Measurements from ENCODE around the gene EFCAB14. TPM values are rescaled to one million over a fixed set of nuclear protein-coding genes. Genes with fewer than 3 reads are reported as not detected.
A peak's percentile ranks its signal among the peaks of the same experiment; 100 is the strongest.

Gene EFCAB14
- 28.5 and 44.7 TPM in 2 replicates for total RNA-seq (ENCODE audit: low replicate concordance)

- DNase-seq (ENCODE audit: low spot score): peak; percentile 96
- Histone ChIP-seq H3K36me3 (no peaks in the 10 kb centered on the region), H3K4me1 (peaks cover 24% of the 10 kb centered on the region), H3F3A (ENCODE audit: low read depth) (peaks cover 14% of the 10 kb centered on the region), H2AFZ (replicated peaks) (peak within 1 kb of the TSS; percentile 44), H3K4me2 (peak within 1 kb of the TSS; percentile 95), H3K9ac (peak within 1 kb of the TSS; percentile 84), H3K9me3 (ENCODE audit: low read depth) (no peaks in the 10 kb centered on the region), H3K4me3 (peak within 1 kb of the TSS; percentile 95), H3K27ac (no peak within 1 kb of the TSS), H3K79me2 (ENCODE audit: low read depth) (peaks cover 26% of the 10 kb centered on the region), H4K20me1 (ENCODE audit: low read depth) (peaks cover 24% of the 10 kb centered on the region), H3K27me3 (no peaks in the 10 kb centered on the region)
- peak within 1 kb of the TSS; percentile 80 for H3K27ac Mint-ChIP-seq
- peak within 1 kb of the TSS; percentile 98 for H3K4me3 Mint-ChIP-seq
- H3K9me3 Mint-ChIP-seq: no peaks in the 10 kb centered on the region
- peaks cover 5% of the 10 kb centered on the region for H3K27me3 Mint-ChIP-seq (ENCODE audit: insufficient read depth, low read depth)
- H3K36me3 Mint-ChIP-seq: peaks cover 2% of the 10 kb centered on the region
- peaks cover 29% of the 10 kb centered on the region for H3K4me1 Mint-ChIP-seq
- no peak for TF ChIP-seq EZH2 (IDR thresholded peaks at IDR 0.05)
These were observed at the start of gene EFCAB14 for GRCh38 chr1:46718727-46719622. Gene EFCAB14 (minus strand): TSS chr1:46719114. CDS start chr1:46718087, 1,027 bp downstream.

GRCh38 chr1:46768445-46768844 lies 49.5 kb upstream of the EFCAB14 start:
- Histone ChIP-seq H3K79me2 (ENCODE audit: low read depth) (no peaks in the 10 kb centered on the region), H3F3A (ENCODE audit: low read depth) (no peaks in the 10 kb centered on the region), H3K9ac (no peak overlapping the region), H3K27ac (no peak overlapping the region), H3K9me3 (ENCODE audit: low read depth) (peaks cover 1% of the 10 kb centered on the region), H4K20me1 (ENCODE audit: low read depth) (no peaks in the 10 kb centered on the region), H3K4me3 (no peak overlapping the region), H3K4me2 (no peak overlapping the region), H3K36me3 (no peaks in the 10 kb centered on the region), H3K27me3 (no peaks in the 10 kb centered on the region), H3K4me1 (no peaks in the 10 kb centered on the region), H2AFZ (replicated peaks) (no peak overlapping the region)
- Mint-ChIP-seq H3K27me3 (ENCODE audit: insufficient read depth, low read depth) (peaks cover 7% of the 10 kb centered on the region), H3K27ac (no peak overlapping the region), H3K9me3 (peaks cover 46% of the 10 kb centered on the region), H3K4me3 (no peak overlapping the region), H3K4me1 (no peaks in the 10 kb centered on the region), H3K36me3 (no peaks in the 10 kb centered on the region)
- no peak for DNase-seq (ENCODE audit: low spot score)
- TF ChIP-seq EZH2phosphoT487 (IDR thresholded peaks at IDR 0.05) (no peak), CTCF (IDR thresholded peaks at IDR 0.05) (no peak), EZH2 (IDR thresholded peaks at IDR 0.05) (no peak)

- Histone ChIP-seq H3F3A (ENCODE audit: low read depth) (no peaks in the 10 kb centered on the region), H3K9ac (no peak overlapping the region), H3K27ac (no peak overlapping the region), H3K9me3 (ENCODE audit: low read depth) (no peaks in the 10 kb centered on the region), H3K79me2 (ENCODE audit: low read depth) (no peaks in the 10 kb centered on the region), H3K27me3 (no peaks in the 10 kb centered on the region), H4K20me1 (ENCODE audit: low read depth) (no peaks in the 10 kb centered on the region), H3K36me3 (no peaks in the 10 kb centered on the region), H3K4me1 (no peaks in the 10 kb centered on the region), H3K4me3 (no peak overlapping the region), H2AFZ (replicated peaks) (no peak overlapping the region), H3K4me2 (no peak overlapping the region)
- no peaks in the 10 kb centered on the region for H3K4me1 Mint-ChIP-seq
- peaks cover 7% of the 10 kb centered on the region for H3K27me3 Mint-ChIP-seq (ENCODE audit: insufficient read depth, low read depth)
- DNase-seq (ENCODE audit: low spot score): no peak
- H3K27ac Mint-ChIP-seq: no peak overlapping the region
- no peak overlapping the region for H3K4me3 Mint-ChIP-seq
- H3K36me3 Mint-ChIP-seq: no peaks in the 10 kb centered on the region
- no peak for TF ChIP-seq EZH2phosphoT487 (IDR thresholded peaks at IDR 0.05)
- no peak for TF ChIP-seq EZH2 (IDR thresholded peaks at IDR 0.05)
- TF ChIP-seq CTCF (IDR thresholded peaks at IDR 0.05): no peak
- H3K9me3 Mint-ChIP-seq: peaks cover 43% of the 10 kb centered on the region
These were observed 48.9 kb upstream of the EFCAB14 start for GRCh38 chr1:46767649-46768282.
